MM.1S (cell line): ENCODE data around the gene POFUT1.

ENCODE experiments used
- EZH2 ChIP-seq: fragments of 300-600 bp; sonication (generic); optimal IDR thresholded peaks from 2 replicates; pipeline ENCODE3; 2017; ENCODE audit warnings: low read depth, mild to moderate bottlenecking, antibody characterized with exemption, low read length, mixed read lengths
- EZH2phosphoT487 ChIP-seq: fragments of 300-600 bp; sonication (generic); IDR thresholded peaks from 2 replicates; pipeline ENCODE4 v1.6.1; 2018; ENCODE audit warnings: antibody characterized with exemption, low read length

- no peak for TF ChIP-seq EZH2
- TF ChIP-seq EZH2phosphoT487: no peak
These were observed 54.0 kb downstream of the POFUT1 start for GRCh38 chr20:32261644-32262043.
